ENCODE results near the gene ABCC6. TPM values are rescaled to one million over a fixed set of nuclear protein-coding genes. Genes with fewer than 3 reads are reported as not detected.

The ABCC6 gene
- total and polyA plus RNA-seq, 8 donors, result 12.4 to 44.0 (median 16.2) TPM

DNA sequence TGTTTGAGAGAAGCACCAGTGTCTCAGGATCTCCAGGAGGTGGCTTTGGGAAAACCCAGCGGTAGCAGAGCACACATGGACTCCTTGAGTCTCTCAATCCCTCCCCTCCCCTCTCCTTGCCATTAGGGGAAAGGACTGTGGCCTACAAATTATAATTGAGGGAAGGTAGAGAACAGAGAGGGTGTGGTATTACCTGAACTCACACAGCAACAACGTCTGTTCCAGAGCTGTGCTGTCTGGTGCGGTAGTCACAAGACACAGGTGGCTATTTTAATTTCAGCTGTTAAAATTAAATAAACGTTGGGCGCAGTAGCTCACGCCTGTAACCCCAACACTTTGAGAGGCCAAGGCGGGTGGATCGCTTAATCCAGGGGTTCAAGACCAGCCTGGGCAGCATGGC, 110.2 kb downstream of the ABCC6 start:
- intact Hi-C loops (cut with DNase I), result no loop called here
- no peak overlapping the region for H3K27ac ChIP-seq
- peaks cover 0 to 7% of the 10 kb centered on the region in 2 donors for H3K9me3 ChIP-seq
- H3K27me3 ChIP-seq, result no peaks in the 10 kb centered on the region
- no peak for ATAC-seq
- H3K36me3 ChIP-seq, result peaks cover 2 to 100% of the 10 kb centered on the region in 2 donors
- no peak overlapping the region for H3K4me3 ChIP-seq
- H3K4me1 ChIP-seq, result no peaks in the 10 kb centered on the region
- no peak for DNase-seq
- TF ChIP-seq, protein P1, sequence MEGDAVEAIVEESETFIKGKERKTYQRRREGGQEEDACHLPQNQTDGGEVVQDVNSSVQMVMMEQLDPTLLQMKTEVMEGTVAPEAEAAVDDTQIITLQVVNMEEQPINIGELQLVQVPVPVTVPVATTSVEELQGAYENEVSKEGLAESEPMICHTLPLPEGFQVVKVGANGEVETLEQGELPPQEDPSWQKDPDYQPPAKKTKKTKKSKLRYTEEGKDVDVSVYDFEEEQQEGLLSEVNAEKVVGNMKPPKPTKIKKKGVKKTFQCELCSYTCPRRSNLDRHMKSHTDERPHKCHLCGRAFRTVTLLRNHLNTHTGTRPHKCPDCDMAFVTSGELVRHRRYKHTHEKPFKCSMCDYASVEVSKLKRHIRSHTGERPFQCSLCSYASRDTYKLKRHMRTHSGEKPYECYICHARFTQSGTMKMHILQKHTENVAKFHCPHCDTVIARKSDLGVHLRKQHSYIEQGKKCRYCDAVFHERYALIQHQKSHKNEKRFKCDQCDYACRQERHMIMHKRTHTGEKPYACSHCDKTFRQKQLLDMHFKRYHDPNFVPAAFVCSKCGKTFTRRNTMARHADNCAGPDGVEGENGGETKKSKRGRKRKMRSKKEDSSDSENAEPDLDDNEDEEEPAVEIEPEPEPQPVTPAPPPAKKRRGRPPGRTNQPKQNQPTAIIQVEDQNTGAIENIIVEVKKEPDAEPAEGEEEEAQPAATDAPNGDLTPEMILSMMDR (IDR thresholded peaks at IDR 0.05), result no peak

DNA sequence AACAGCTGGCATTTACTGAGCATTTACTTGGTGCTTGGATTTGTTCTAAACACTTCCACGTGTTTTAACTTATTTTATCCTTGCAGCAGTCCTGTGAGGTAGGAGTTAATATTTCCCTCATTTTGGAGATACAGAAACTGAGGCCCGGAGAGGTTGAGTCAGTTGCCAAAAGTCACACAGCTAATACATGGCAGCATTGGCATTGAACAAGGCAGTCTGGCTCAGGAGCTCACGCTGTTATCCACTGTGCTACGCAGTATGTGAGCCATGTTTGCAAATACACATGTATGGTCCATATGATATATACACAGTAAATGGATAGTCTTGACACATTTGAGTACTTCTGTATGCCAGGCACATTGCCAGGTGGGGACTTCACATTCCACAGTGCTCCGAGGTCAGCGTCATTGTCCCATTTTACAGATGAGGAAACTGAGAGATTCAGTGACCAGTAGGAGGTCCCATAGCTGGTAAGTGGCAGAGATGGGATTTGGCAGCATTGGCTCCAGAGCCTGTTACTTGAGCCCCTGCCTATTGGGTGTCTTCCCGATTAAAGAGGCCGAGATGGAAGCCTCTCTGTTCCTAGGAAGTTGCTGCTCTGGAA, 110.7 kb downstream of the ABCC6 start:
- H3K4me3 ChIP-seq, result no peak overlapping the region
- peaks cover 2 to 100% of the 10 kb centered on the region in 2 donors for H3K36me3 ChIP-seq
- H3K9me3 ChIP-seq, result peaks cover 0 to 2% of the 10 kb centered on the region in 2 donors
- H3K27me3 ChIP-seq, result no peaks in the 10 kb centered on the region
- H3K4me1 ChIP-seq, result no peaks in the 10 kb centered on the region
- no peak for DNase-seq
- ATAC-seq, result no peak
- TF ChIP-seq, protein P1 (IDR thresholded peaks at IDR 0.05), result no peak
- intact Hi-C loops (cut with DNase I), result no loop called here
- H3K27ac ChIP-seq, result no peak overlapping the region

DNA sequence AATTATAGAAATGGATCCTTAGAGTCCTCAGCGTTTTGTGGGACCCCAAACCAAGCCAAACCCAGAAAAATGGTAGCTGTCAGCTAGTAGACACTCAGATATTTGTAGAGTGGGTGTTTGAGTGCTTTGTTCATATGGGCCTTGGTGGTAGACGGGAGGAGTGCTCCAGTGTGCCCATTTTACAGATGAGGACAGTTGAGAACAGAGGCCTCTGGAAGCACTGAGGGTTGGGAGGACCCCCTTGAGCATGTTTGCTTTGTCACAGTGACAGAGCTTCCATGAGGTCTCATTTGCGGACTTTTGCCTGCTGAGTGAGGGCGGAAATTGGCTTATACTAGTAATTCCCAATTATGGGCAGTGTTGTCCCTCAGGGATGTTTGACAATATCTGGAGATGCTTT, 111.7 kb downstream of the ABCC6 start:
- TF ChIP-seq, protein P1 (IDR thresholded peaks at IDR 0.05), result no peak
- DNase-seq (no peak), ATAC-seq (no peak)
- no peak overlapping the region for H3K27ac ChIP-seq
- no peaks in the 10 kb centered on the region for H3K9me3 ChIP-seq
- H3K27me3 ChIP-seq, result no peaks in the 10 kb centered on the region
- no peak overlapping the region for H3K4me3 ChIP-seq
- H3K36me3 ChIP-seq, result peaks cover under 1 to 100% of the 10 kb centered on the region in 2 donors
- no peaks in the 10 kb centered on the region for H3K4me1 ChIP-seq
- intact Hi-C loops (cut with DNase I), result no loop called here

DNA sequence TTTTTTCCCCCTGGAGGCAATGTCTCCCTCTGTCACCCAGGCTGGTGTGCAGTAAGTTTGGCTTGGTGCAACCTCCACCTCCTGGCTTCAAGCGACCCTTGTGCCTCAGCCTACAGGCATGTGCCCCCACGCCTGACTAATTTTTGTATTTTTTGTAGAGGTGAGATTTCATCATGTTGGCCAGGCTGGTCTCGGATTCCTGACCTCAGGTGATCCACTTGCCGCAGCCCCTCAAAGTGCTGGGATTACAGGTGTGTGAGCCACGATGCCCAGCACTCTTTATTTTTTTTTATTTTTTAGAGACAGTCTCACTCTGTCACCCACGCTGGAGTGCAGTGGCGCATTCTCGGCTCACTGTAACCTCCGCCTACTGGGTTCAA, 113.2 kb downstream of the ABCC6 start:
- H3K4me3 ChIP-seq, result no peak overlapping the region
- H3K27ac ChIP-seq, result no peak overlapping the region
- H3K36me3 ChIP-seq, result peaks cover 0 to 99% of the 10 kb centered on the region in 2 donors
- no peak for ATAC-seq
- intact Hi-C loops (cut with DNase I), result no loop called here
- no peaks in the 10 kb centered on the region for H3K4me1 ChIP-seq
- no peak for DNase-seq
- H3K27me3 ChIP-seq, result no peaks in the 10 kb centered on the region
- TF ChIP-seq, protein P1 (IDR thresholded peaks at IDR 0.05), result no peak
- no peaks in the 10 kb centered on the region for H3K9me3 ChIP-seq

DNA sequence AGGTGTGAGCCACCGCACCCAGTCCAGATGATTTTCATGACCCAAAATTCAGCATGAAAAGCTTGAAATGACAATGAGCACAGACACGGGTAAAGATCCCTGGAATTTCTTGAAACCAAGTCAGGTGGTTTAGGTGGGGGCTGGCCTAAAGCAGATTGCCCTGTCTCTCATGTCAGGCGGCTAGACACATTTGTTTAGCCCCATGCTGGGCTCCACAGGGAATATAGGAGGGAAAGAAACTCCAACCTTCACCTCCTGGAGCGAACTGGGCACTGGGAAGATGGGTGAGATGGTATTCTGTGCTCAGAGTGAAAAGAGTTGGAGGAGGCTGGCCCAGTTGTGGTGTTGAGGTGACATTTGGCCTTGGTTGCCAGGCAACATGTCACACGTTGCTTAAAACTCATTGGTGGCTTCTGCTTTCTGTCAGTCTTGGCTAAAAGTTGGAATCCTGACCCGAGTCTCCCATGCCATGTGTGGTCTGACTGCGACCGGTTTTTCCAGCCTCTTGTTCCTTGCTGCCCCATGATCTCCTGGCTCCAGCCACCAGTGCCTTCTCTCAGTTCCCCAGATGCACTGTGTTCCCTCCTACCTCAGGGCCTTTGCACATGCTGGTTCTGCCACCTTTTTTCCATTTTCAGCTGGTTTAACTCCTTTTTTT, 113.7 kb downstream of the ABCC6 start:
- no peak for ATAC-seq
- H3K9me3 ChIP-seq, result no peaks in the 10 kb centered on the region
- no peak overlapping the region for H3K27ac ChIP-seq
- H3K27me3 ChIP-seq, result no peaks in the 10 kb centered on the region
- intact Hi-C loops (cut with DNase I), result no loop called here
- H3K36me3 ChIP-seq, result peaks cover 0 to 99% of the 10 kb centered on the region in 2 donors
- DNase-seq, result no peak
- TF ChIP-seq, protein P1 (IDR thresholded peaks at IDR 0.05), result no peak
- no peaks in the 10 kb centered on the region for H3K4me1 ChIP-seq
- H3K4me3 ChIP-seq, result no peak overlapping the region

Data from left lung (tissue), 10 donors.